ENCODE results near the gene DMRTA1. TPM values are rescaled to one million over a fixed set of nuclear protein-coding genes. Genes with fewer than 3 reads are reported as not detected.

DMRTA1 gene
- polyA plus RNA-seq, 2 of the 4 experiments (the other 2 are of a cell fraction), result 0.62 to 2.3 TPM

DNA sequence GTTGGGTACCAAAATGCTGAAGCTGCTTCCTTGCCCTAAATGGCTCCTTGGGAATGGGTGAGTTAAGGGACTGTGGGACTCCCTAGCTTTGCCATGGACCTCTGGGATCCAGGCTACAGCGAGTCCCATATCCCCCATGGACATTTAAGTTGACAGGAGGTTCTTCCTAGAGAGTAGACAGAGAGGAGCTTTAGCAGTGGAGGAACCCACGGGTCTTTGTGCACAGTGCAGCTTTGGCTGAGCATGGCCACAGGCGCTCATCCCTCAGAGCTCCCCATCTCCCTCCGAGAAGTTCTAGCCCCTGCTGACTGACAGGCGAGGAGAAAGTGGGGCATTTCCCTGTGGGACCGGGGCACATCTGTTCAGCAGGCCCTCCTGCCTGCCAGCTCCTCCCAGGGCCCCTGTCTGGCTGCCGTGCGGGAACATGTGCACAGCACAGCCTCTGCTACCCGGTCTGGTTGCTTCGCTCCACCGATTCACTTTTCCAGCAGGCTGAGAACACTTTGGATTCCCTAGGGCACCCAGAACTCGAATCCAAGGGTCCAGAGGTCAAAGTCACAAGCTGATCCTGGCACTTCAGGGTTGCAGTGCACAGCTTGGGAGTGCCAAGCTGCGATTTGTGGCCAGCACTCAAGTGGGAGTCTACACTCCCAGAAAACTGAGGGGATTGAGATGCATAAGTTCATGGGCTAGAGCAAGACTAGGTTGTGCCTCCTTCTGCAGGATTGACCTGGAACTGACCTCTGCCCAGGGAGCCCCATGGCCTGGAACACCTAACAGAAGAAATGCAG lies 40.6 kb upstream of the DMRTA1 start (continued):
- TF ChIP-seq, protein P1, sequence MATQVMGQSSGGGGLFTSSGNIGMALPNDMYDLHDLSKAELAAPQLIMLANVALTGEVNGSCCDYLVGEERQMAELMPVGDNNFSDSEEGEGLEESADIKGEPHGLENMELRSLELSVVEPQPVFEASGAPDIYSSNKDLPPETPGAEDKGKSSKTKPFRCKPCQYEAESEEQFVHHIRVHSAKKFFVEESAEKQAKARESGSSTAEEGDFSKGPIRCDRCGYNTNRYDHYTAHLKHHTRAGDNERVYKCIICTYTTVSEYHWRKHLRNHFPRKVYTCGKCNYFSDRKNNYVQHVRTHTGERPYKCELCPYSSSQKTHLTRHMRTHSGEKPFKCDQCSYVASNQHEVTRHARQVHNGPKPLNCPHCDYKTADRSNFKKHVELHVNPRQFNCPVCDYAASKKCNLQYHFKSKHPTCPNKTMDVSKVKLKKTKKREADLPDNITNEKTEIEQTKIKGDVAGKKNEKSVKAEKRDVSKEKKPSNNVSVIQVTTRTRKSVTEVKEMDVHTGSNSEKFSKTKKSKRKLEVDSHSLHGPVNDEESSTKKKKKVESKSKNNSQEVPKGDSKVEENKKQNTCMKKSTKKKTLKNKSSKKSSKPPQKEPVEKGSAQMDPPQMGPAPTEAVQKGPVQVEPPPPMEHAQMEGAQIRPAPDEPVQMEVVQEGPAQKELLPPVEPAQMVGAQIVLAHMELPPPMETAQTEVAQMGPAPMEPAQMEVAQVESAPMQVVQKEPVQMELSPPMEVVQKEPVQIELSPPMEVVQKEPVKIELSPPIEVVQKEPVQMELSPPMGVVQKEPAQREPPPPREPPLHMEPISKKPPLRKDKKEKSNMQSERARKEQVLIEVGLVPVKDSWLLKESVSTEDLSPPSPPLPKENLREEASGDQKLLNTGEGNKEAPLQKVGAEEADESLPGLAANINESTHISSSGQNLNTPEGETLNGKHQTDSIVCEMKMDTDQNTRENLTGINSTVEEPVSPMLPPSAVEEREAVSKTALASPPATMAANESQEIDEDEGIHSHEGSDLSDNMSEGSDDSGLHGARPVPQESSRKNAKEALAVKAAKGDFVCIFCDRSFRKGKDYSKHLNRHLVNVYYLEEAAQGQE (IDR thresholded peaks at IDR 0.05), result no peak

DNA sequence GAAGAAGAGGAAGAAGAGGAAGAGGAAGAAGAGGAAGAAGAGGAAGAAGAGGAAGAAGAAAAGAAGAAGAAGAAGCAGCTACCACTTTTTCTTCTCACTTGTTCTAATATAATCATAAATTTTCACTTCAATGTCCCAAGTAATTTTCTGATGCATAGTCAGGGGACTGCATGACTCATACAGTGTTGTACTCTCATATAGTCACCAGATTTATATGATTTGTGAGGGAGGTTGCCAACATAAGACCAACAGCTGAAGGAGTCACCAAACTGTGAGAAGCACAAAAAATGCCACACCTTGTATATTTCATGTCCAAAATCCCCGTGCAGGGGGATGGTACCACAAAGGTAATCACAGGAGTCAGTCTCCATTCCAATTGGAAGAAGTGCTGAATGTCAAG lies 32.7 kb upstream of the DMRTA1 start:
- Histone ChIP-seq H3K4me1 (peaks cover 14% of the 10 kb centered on the region; the same call in 2 of the 3 replicates), H3K27ac (no peak overlapping the region), H3K4me2 (no peak overlapping the region), H3K9me3 (no peaks in the 10 kb centered on the region), H3K4me3 (no peak overlapping the region)
- ChIA-PET POLR2A (no interaction called here), CTCF (interaction anchor here (0.6 to 0.7 kb wide), 3 partner anchors 22 to 169 kb away, joined by 3 to 4 read pairs (median 3); no protein-coding TSS in a partner anchor)
- peak in 1 of 2 experiments; percentile 77; a peak in 3 of 6 replicates for ATAC-seq
- DNase-seq (ENCODE audit: low read depth in 1 of 2, low spot score in 1 of 2), result no peak
- no peak for FAIRE-seq
- no peak for TF ChIP-seq CBX2 (IDR thresholded peaks at IDR 0.05; ENCODE audit: borderline replicate concordance, low read depth)
- no peak for TF ChIP-seq FOSL2 (IDR thresholded peaks at IDR 0.05)
- peak; percentile 36; the same call in 1 of the 2 replicates for TF ChIP-seq FOSL2 (CRISPR knock-in tag; IDR thresholded peaks at IDR 0.05)
- 76% methylated on average over 1 of the region's 1 CpG for WGBS (ENCODE audit: missing lambda C conversion rate)

DNA sequence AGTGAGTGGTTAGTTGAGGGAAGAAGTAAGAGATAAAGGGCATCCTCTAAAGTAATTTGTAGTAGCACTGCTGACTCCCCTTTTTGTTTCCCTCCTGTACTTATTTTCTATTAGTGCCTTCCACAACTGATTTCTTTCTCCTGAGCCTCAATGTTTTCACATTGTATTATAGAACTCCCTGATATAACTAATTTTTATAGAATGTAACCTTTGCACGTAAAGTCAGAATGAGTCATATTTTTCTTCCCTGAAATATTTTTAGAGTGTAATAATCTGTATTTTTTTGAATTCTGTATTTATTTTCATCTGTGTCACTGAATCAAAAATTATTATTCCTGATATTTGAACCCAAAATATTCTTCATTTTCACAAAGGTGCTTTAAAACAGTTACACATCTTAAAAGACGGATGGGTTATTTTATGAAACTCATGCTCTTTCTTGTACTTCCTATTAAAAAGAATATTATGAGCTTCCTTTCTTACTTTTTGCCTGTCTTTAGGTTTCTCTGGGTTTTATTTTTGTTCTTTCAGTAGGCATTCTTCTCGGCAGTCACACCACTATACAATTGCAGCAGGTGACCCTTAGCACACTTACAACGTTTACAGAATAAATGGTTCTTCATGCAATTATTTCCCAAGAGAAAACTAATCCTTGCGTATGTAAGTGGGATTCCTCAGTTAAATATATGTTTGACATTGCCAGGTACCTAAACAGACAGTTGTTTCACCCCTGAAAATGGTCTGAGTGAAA lies 30.5 kb upstream of the DMRTA1 start:
- Histone ChIP-seq H3K9me3 (no peaks in the 10 kb centered on the region), H3K27ac (no peak overlapping the region), H3K4me2 (0 out of 3 replicates have a peak overlapping the region, but pooled peaks have one; percentile 15), H3K4me3 (no peak overlapping the region), H3K4me1 (peaks cover 14% of the 10 kb centered on the region; the same call in 2 of the 3 replicates)
- DNase-seq (ENCODE audit: low read depth in 1 of 2, low spot score in 1 of 2) (no peak), ATAC-seq (no peak), FAIRE-seq (no peak)
- no peak for TF ChIP-seq EHF (CRISPR knock-in tag; IDR thresholded peaks at IDR 0.05)
- no peak for TF ChIP-seq FOSL2 (IDR thresholded peaks at IDR 0.05)
- 0 out of 2 replicates have a peak, but pooled peaks have one; percentile 23 for TF ChIP-seq FOSL2 (CRISPR knock-in tag; IDR thresholded peaks at IDR 0.05)
- WGBS (ENCODE audit: missing lambda C conversion rate), result 60% methylated on average over 5 of the region's 5 CpGs
- POLR2A ChIA-PET, result no interaction called here
- CTCF ChIA-PET, result no interaction called here

DNA sequence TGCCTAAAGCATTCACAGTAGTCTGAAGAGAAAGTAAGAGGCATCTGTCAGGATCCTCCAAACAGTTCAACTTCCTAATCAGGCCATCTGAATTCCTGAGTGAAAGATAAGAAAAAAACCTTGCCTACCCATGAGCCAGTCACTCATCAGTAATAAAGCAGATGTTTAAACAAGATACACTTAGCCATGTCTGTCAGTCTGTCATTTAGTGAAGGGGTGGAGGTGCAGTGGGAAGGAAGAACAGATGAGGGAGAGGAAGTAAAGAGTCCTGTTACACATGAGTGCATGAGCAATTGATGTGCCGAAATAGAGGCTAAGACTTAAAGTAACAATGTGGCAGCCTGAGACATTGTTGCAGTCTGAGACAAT lies 29.9 kb upstream of the DMRTA1 start:
- H3K27ac ChIP-seq, result no peak overlapping the region
- no peak for DNase-seq (ENCODE audit: low read depth in 1 of 2, low spot score in 1 of 2)
- peaks cover 14% of the 10 kb centered on the region; the same call in 2 of the 3 replicates for H3K4me1 ChIP-seq
- POLR2A ChIA-PET, result no interaction called here
- TF ChIP-seq, protein P2, sequence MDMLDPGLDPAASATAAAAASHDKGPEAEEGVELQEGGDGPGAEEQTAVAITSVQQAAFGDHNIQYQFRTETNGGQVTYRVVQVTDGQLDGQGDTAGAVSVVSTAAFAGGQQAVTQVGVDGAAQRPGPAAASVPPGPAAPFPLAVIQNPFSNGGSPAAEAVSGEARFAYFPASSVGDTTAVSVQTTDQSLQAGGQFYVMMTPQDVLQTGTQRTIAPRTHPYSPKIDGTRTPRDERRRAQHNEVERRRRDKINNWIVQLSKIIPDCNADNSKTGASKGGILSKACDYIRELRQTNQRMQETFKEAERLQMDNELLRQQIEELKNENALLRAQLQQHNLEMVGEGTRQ (IDR thresholded peaks at IDR 0.05), result no peak
- TF ChIP-seq JUNB (IDR thresholded peaks at IDR 0.05), result no peak
- no peak for TF ChIP-seq KDM5A (IDR thresholded peaks at IDR 0.05)
- TF ChIP-seq ZSCAN20 (CRISPR knock-in tag; IDR thresholded peaks at IDR 0.05), result no peak
- no peak for TF ChIP-seq CHD4 (IDR thresholded peaks at IDR 0.05; ENCODE audit: borderline replicate concordance)
- ATAC-seq, result peak; percentile 19 to 24; a peak in 3 of 6 replicates
- CTCF ChIA-PET, result no interaction called here
- FAIRE-seq, result peak; percentile 76
- WGBS (ENCODE audit: missing lambda C conversion rate), result 63% methylated on average over 1 of the region's 1 CpG
- no peak overlapping the region for H3K4me3 ChIP-seq
- no peak overlapping the region for H3K4me2 ChIP-seq
- no peaks in the 10 kb centered on the region for H3K9me3 ChIP-seq

DNA sequence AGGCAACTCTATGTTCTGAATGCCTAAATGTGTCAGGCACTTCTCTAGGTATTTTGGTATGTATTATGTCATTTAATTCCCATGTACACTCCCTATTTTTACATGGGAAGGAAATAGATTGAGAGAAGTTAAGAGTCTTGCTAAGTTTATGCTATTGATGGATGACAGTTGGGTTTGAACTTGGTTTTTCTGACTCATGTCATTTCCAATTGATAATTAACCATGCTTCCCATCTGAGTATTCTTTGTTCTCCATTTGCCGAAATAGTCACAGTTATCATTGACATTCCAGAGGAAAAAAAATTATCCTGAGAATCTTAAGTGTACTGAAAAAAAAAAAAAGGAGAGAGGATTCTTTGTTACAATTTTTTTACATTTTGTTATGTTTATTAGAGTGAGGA lies 23.1 kb upstream of the DMRTA1 start:
- ChIA-PET POLR2A (no interaction called here), CTCF (no interaction called here)
- peak; percentile 54 for FAIRE-seq
- WGBS (ENCODE audit: missing lambda C conversion rate), result 78% methylated on average over 1 of the region's 1 CpG
- no peak for ATAC-seq
- no peaks in the 10 kb centered on the region for H3K4me1 ChIP-seq
- no peak for TF ChIP-seq BHLHE40 (IDR thresholded peaks at IDR 0.05; ENCODE audit: low read depth, low read length)
- TF ChIP-seq ZFP36 (IDR thresholded peaks at IDR 0.05; ENCODE audit: borderline replicate concordance, partially characterized antibody), result no peak
- TF ChIP-seq, protein P3, sequence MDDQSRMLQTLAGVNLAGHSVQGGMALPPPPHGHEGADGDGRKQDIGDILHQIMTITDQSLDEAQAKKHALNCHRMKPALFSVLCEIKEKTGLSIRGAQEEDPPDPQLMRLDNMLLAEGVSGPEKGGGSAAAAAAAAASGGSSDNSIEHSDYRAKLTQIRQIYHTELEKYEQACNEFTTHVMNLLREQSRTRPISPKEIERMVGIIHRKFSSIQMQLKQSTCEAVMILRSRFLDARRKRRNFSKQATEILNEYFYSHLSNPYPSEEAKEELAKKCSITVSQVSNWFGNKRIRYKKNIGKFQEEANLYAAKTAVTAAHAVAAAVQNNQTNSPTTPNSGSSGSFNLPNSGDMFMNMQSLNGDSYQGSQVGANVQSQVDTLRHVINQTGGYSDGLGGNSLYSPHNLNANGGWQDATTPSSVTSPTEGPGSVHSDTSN (IDR thresholded peaks at IDR 0.05), result no peak
- TF ChIP-seq, protein P4, sequence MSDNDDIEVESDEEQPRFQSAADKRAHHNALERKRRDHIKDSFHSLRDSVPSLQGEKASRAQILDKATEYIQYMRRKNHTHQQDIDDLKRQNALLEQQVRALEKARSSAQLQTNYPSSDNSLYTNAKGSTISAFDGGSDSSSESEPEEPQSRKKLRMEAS (IDR thresholded peaks at IDR 0.05), result no peak
- TF ChIP-seq, protein P5, sequence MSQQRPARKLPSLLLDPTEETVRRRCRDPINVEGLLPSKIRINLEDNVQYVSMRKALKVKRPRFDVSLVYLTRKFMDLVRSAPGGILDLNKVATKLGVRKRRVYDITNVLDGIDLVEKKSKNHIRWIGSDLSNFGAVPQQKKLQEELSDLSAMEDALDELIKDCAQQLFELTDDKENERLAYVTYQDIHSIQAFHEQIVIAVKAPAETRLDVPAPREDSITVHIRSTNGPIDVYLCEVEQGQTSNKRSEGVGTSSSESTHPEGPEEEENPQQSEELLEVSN (IDR thresholded peaks at IDR 0.05; ENCODE audit: borderline replicate concordance, low read depth), result no peak
- H3K4me3 ChIP-seq, result no peak overlapping the region
- H3K27ac ChIP-seq, result no peak overlapping the region
- no peak for DNase-seq (ENCODE audit: low read depth in 1 of 2, low spot score in 1 of 2)
- H3K4me2 ChIP-seq, result no peak overlapping the region
- no peaks in the 10 kb centered on the region for H3K9me3 ChIP-seq

All from A549 (cell line).